ENCODE measurements around the gene NDUFAF3.

- TF ChIP-seq POLR2A (IDR thresholded peaks at IDR 0.05; ENCODE audit: low read depth, low read length) = no peak
- no peak for TF ChIP-seq PAX5 (IDR thresholded peaks at IDR 0.05; ENCODE audit: insufficient read depth, low read length, severe bottlenecking)
- no peak for TF ChIP-seq TAF1 (IDR thresholded peaks at IDR 0.05; ENCODE audit: low read depth, low read length)
Observed at GRCh38 chr3:49024449-49024848, 2.5 kb downstream of the NDUFAF3 start.
